HUES64 (cell line): ENCODE data around the gene PGM2L1. TPM values are rescaled to one million over a fixed set of nuclear protein-coding genes. Genes with fewer than 3 reads are reported as not detected.
A peak's percentile ranks its signal among the peaks of the same experiment; 100 is the strongest.

Source experiments
- H3K27ac ChIP-seq: 2 replicates; pipeline ENCODE4 v1.7.0; 2013; ENCODE audit warnings: low read depth, low read length, inconsistent platforms
- H3K27me3 ChIP-seq: 2 replicates; pipeline ENCODE4 v1.6.1; 2013; ENCODE audit warnings: mild to moderate bottlenecking, low read length; ENCODE audit not compliant: insufficient read depth
- H3K36me3 ChIP-seq: 2 replicates; pipeline ENCODE4 v1.6.1; 2013; ENCODE audit warnings: mild to moderate bottlenecking, low read length; ENCODE audit not compliant: insufficient read depth
- H3K4me1 ChIP-seq: 2 replicates; pipeline ENCODE4 v1.6.1; 2013; ENCODE audit warnings: mild to moderate bottlenecking, low read length, moderate library complexity; ENCODE audit not compliant: insufficient read depth
- H3K4me3 ChIP-seq: 2 replicates; pipeline ENCODE4 v1.5.1; 2013; ENCODE audit warnings: mild to moderate bottlenecking, low read length, moderate library complexity
- H3K9ac ChIP-seq: 2 replicates; pipeline ENCODE4 v1.6.1; 2013; ENCODE audit warnings: mild to moderate bottlenecking, low read depth, low read length
- H3K9me3 ChIP-seq: 2 replicates; pipeline ENCODE4 v1.6.1; 2013; ENCODE audit warnings: low read depth, low read length; ENCODE audit not compliant: insufficient read depth
- WGBS: fragments of 150-250, 120-280 bp; methylation state at CpG from one replicate; pipeline ENCODE4 v1.1.7; 2013; ENCODE audit warnings: missing lambda C conversion rate; 5-methylcytosine and 5-hydroxymethylcytosine counted together
- polyA plus RNA-seq, 2 experiments: library from polyadenylated mRNA; stranded (reverse); fragments of 50-300 nt; gene quantifications; one replicate each; pipeline ENCODE4 v1.2.3, GENCODE V29; 2013

Gene PGM2L1
- polyA plus RNA-seq (2013, experiment 1 of 2) = 8.0 TPM
- 9.5 TPM for polyA plus RNA-seq (2013, experiment 2 of 2)

DNA sequence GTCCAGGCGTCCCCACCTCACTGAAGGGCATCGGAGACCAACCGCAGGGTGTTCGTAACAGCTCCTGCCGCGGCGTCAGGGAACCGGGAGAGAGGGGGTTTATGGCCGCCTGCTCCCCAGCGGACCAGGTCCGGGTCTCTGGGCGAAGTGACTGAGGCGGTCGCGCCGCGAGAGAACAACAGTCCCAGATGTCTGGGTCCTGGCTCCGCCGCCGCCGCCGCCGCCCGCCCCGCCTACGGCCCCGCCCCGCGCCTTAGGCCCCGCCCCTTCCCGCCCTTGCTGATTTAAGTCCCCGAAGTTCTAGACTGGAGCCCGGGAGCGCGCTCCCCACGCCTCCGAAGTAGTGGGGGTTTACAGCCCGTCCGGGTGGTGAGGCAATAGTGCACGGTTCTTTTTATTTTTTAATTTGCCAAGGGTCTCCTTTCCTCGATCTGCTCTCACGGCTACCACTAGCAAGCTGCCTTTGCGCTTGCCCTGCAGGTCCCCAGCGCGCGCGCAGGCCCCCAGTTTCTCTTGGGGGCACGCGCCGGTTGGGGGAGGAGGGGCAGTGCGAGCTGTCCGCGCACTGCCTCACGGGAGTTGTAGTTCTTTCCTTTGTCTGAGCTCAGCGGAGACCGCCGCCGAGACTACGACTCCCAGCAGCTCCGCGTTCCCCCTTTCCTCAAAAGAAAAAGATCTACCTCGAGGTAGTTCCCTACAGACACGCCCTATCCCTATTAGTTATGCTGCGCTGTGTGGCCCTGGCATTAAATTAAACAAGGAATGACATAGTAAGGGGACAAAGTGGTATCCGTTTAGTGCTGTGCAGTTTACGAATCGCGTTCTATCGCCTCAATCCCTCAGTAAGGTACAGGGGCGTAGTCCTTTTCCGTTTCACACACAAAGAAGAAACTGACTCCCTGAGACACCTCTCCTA lies at the start of gene PGM2L1:
Gene PGM2L1, minus strand, starts transcription at position 190 of the 916 bp plus-strand sequence. CDS start 272 bp downstream, outside the sequence.
- H3K27me3 ChIP-seq = no peaks in the 10 kb centered on the region
- no peaks in the 10 kb centered on the region for H3K36me3 ChIP-seq
- peak within 1 kb of the TSS; percentile 80 for H3K4me3 ChIP-seq
- H3K4me1 ChIP-seq = 0 out of 2 replicates have a peak, but pooled peaks cover 4% of the 10 kb centered on the region
- under 1% methylated on average over 71 of the region's 71 CpGs for WGBS
- H3K9me3 ChIP-seq = no peaks in the 10 kb centered on the region
- H3K27ac ChIP-seq = peak within 1 kb of the TSS; percentile 77
- H3K9ac ChIP-seq = peak within 1 kb of the TSS; percentile 87

DNA sequence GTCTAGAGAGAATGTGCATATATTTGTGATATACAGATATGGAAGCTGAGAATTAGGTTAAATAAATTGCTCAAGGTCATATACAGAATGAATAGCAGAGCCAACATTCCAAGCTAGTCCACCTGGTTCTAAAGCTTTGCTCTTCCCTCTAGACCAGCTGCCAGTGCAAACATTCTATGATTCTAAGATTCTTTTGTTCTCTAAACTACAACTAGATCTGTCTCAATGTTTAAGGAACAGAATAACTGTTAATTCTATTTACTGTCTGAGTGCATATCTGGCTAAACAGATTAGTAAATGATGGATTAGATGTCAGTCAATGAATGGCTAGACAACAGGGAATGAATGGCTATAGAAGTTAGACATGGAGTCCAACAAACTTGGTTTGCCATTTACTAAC lies 49.5 kb upstream of the PGM2L1 start:
- H3K27ac ChIP-seq = no peak overlapping the region
- H3K4me1 ChIP-seq = peaks cover 9% of the 10 kb centered on the region
- no peak overlapping the region for H3K4me3 ChIP-seq
- no peaks in the 10 kb centered on the region for H3K9me3 ChIP-seq
- no peaks in the 10 kb centered on the region for H3K36me3 ChIP-seq
- no peaks in the 10 kb centered on the region for H3K27me3 ChIP-seq
- H3K9ac ChIP-seq = no peak overlapping the region

- peaks cover 9% of the 10 kb centered on the region for H3K4me1 ChIP-seq
- no peaks in the 10 kb centered on the region for H3K36me3 ChIP-seq
- H3K9me3 ChIP-seq = no peaks in the 10 kb centered on the region
- no peak overlapping the region for H3K27ac ChIP-seq
- H3K27me3 ChIP-seq = no peaks in the 10 kb centered on the region
- WGBS = 100% methylated on average over 1 of the region's 1 CpG
- H3K9ac ChIP-seq = no peak overlapping the region
- no peak overlapping the region for H3K4me3 ChIP-seq
Observed at GRCh38 chr11:74446532-74446938, 48.3 kb upstream of the PGM2L1 start.

GRCh38 chr11:74444173-74444826 lies 46.1 kb upstream of the PGM2L1 start:
- 87% methylated on average over 5 of the region's 9 CpGs for WGBS
- no peak overlapping the region for H3K27ac ChIP-seq

GRCh38 chr11:74443071-74443864 lies 45.0 kb upstream of the PGM2L1 start:
- no peaks in the 10 kb centered on the region for H3K9me3 ChIP-seq
- peaks cover 9% of the 10 kb centered on the region for H3K4me1 ChIP-seq
- H3K27me3 ChIP-seq = no peaks in the 10 kb centered on the region
- no peak overlapping the region for H3K27ac ChIP-seq
- 75% methylated on average over 8 of the region's 8 CpGs for WGBS
- no peak overlapping the region for H3K9ac ChIP-seq
- H3K4me3 ChIP-seq = no peak overlapping the region
- H3K36me3 ChIP-seq = no peaks in the 10 kb centered on the region

More at GRCh38 chr11:74444173-74444826, 46.1 kb upstream of the PGM2L1 start:
- no peaks in the 10 kb centered on the region for H3K9me3 ChIP-seq
- no peak overlapping the region for H3K9ac ChIP-seq
- no peaks in the 10 kb centered on the region for H3K27me3 ChIP-seq
- H3K36me3 ChIP-seq = no peaks in the 10 kb centered on the region
- H3K4me3 ChIP-seq = no peak overlapping the region
- peaks cover 9% of the 10 kb centered on the region for H3K4me1 ChIP-seq

- no peaks in the 10 kb centered on the region for H3K27me3 ChIP-seq
- H3K9me3 ChIP-seq = no peaks in the 10 kb centered on the region
- WGBS = 84% methylated on average over 3 of the region's 3 CpGs
- H3K27ac ChIP-seq = no peak overlapping the region
- peaks cover 9% of the 10 kb centered on the region for H3K4me1 ChIP-seq
- H3K36me3 ChIP-seq = no peaks in the 10 kb centered on the region
- no peak overlapping the region for H3K9ac ChIP-seq
- no peak overlapping the region for H3K4me3 ChIP-seq
Observed at GRCh38 chr11:74442636-74443035, 44.4 kb upstream of the PGM2L1 start.

- H3K9me3 ChIP-seq = no peaks in the 10 kb centered on the region
- WGBS = 91% methylated on average over 1 of the region's 1 CpG
- peaks cover 9% of the 10 kb centered on the region for H3K4me1 ChIP-seq
- H3K36me3 ChIP-seq = no peaks in the 10 kb centered on the region
- no peak overlapping the region for H3K27ac ChIP-seq
- no peaks in the 10 kb centered on the region for H3K27me3 ChIP-seq
- H3K4me3 ChIP-seq = no peak overlapping the region
- H3K9ac ChIP-seq = no peak overlapping the region
Observed at GRCh38 chr11:74438681-74439080, 40.4 kb upstream of the PGM2L1 start.

DNA sequence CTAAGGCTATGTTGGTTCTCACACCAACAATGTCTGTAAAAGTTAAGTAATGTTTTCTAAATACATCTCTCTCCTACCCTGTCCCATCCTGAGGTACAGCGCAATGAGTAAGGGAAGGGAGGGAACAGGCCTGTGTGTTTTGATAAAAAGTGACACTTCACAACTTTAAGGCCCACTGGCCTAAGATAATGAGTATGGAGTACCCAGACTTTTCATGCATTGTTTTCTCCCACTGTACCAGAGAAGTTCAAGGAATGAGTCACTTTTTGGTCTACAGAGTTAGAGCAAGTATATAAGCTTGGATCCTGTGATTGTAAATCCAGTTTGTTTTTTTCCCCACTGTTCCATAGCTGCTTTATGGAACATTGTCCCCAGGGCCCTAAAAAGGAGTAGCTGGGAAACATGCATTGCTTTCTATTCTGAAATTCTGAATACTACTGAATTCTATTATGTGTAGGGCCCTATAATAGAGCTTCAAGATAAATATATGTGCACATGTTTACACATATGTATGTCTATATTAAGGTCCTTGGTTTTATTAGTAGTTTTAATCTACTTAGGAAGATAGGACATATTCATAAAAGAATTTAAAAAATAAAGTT lies 39.3 kb upstream of the PGM2L1 start:
- Histone ChIP-seq H3K9ac (no peak overlapping the region), H3K27me3 (no peaks in the 10 kb centered on the region)
- WGBS = no CpG with 5 or more reads among the region's 1 CpG

GRCh38 chr11:74434528-74434927 lies 36.3 kb upstream of the PGM2L1 start:
- no peaks in the 10 kb centered on the region for H3K9me3 ChIP-seq
- H3K27ac ChIP-seq = no peak overlapping the region
- H3K9ac ChIP-seq = no peak overlapping the region
- no peak overlapping the region for H3K4me3 ChIP-seq
- WGBS = 78% methylated on average over 6 of the region's 7 CpGs
- no peaks in the 10 kb centered on the region for H3K36me3 ChIP-seq
- H3K27me3 ChIP-seq = no peaks in the 10 kb centered on the region
- H3K4me1 ChIP-seq = no peaks in the 10 kb centered on the region

More for the DNA sequence above, 39.3 kb upstream of the PGM2L1 start:
- no peaks in the 10 kb centered on the region for H3K4me1 ChIP-seq
- no peaks in the 10 kb centered on the region for H3K9me3 ChIP-seq
- no peaks in the 10 kb centered on the region for H3K36me3 ChIP-seq
- H3K27ac ChIP-seq = no peak overlapping the region
- no peak overlapping the region for H3K4me3 ChIP-seq

DNA sequence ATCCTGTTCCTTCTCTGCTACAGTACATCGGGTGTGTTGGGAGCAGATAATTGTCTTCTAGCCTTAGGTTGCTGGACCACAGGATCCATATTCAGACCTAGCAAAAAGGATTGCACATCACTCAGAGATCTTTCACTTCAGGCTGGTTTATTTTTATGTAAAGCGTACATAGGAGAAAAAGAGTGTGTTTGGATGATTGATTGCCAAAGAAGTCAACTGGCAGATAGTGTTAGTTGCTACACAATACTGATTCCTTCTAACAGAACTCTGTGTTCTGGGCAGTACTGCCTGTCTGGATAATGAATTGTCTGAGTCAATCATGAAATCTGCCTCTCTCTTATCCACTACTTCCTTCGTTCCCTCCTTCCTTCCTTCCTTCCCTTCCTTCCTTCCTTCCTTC lies 31.0 kb upstream of the PGM2L1 start:
- Histone ChIP-seq H3K9ac (no peak overlapping the region), H3K27ac (no peak overlapping the region), H3K36me3 (no peaks in the 10 kb centered on the region), H3K9me3 (no peaks in the 10 kb centered on the region), H3K4me1 (no peaks in the 10 kb centered on the region), H3K4me3 (no peak overlapping the region), H3K27me3 (no peaks in the 10 kb centered on the region)
- WGBS = 96% methylated on average over 3 of the region's 3 CpGs
